Colon (tissue), 2 donors: Measurements from ENCODE around the gene TTLL3.
"Not testable (repeated sequence)": the region's sequence is repeated elsewhere in the genome, so short reads cannot be mapped to it uniquely, and the experiment has no call there.

Source experiments
- FAIRE-seq: peaks from 2 replicates; lab custom pipeline; 2012; peaks lifted over from hg19 to GRCh38; lab: Jason Lieb, UNC
- donor health status: control.
- donor health status: control.

TTLL3 gene

DNA sequence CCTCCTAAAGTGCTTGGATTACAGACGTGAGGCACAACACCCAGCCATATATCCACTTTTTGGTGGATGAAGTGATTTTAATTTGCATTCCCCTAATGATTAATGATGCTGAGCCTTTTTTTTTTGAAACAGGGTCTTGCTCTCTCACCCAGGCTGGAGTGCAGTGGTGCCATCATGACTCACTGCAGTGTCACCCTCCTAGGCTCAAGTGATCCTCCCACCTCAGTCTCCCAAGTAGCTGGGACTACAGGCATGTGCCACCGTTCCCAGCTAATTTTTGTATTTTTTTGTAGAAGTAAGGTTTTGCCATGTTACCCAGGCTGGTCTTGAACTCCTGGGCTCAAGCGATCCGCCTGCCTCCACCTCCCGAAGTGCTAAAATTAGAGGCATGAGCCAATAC lies 62.0 kb downstream of the TTLL3 start:
- not testable (repeated sequence) for FAIRE-seq

GRCh38 chr3:9875448-9875847 lies 65.4 kb downstream of the TTLL3 start:
- no peak for FAIRE-seq

DNA sequence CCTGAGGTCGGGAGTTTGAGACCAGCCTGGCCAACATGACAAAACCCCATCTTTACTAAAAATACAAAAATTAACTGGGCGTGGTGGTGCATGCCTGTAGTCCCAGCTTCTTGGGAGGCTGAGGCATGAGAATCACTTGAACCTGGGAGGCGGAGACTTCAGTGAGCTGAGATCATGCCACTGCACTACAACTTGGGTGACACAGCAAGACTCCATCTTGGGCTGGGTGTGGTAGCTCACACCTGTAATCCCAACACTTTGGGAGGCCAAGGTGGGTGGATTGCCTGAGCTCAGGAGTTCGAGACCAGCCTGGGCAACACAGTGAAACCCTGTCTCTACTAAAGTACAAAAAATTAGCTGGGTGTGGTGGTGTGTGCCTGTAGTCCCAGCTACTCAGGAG lies 66.2 kb downstream of the TTLL3 start:
- FAIRE-seq, result not testable (repeated sequence)

- FAIRE-seq, result no peak
Measured at GRCh38 chr3:9876991-9877390, 66.9 kb downstream of the TTLL3 start.

GRCh38 chr3:9878700-9879099 lies 68.6 kb downstream of the TTLL3 start:
- FAIRE-seq, result no peak

- no peak for FAIRE-seq
Measured at GRCh38 chr3:9879830-9880549, 69.9 kb downstream of the TTLL3 start, which contains the start of gene CIDEC. Gene CIDEC, minus strand, starts transcription at chr3:9880253. Its CDS starts 1,767 bp downstream, at chr3:9878486.

GRCh38 chr3:9881441-9881840 lies 71.4 kb downstream of the TTLL3 start:
- no peak for FAIRE-seq

DNA sequence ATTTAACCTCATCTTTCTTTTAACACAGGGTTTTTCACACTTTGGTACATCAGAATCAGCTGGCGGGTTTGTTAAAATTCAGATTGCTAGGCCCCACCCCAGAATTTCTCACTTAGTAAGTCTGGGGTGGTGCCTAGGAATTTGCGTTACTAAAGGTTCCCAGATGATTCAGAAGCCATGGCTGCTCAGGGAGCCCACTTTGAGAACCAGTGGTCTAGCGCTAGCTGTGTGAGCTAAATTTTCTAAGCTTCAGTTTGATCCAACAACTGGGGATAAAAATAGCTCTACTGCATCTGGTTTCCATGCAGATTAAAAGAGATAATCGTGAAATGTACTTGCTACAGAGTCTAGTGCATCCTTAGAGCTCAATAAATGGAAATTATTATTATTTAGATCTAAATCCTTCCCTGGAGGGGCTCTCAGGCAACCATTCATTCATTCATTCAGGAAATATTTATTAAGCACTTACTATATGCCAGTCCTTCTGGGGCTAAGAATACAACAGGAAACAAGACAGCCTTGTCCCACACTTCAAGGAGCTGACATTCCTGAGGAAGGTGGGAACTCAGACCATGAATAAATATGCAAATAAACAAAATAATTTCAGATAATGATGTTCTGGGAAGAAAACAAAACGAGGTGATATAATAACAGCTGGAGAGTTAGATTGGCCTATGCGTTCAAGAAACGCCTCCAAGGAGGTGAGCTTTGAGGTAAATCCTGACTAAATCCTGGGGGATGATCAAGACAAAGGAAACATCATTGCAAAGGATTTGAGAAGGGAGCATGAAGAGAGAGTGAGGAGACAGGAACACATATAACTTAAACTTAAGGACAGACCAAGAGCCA lies 73.9 kb downstream of the TTLL3 start:
- FAIRE-seq, result no peak

DNA sequence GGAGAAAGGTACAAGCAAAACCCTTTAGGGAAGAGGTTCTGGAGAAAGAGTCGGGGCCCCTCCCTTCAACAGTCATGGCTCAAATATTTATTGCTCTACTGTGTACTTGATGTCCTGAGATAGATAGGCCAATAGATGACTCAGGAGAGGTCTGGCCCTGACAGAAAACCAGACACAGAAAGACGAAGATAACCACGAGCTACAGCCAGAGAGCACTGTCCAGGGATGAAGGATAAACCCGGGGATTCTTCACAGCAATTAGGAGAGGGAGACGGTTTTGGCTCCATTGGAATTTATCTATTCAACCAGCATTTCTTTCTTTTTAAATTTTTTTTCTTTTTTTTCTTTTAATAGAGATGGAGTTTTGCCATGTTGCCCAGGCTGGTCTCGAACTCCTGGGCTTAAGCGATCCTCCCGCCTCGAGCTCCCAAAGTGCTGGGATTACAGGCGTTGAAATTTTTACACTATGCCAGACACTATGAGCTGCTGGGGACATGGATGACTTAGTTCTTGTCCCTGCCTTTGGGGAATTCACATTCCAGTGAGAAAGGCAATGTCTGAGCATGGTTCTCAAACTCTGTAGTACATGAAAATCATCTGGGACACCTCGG lies 74.6 kb downstream of the TTLL3 start:
- no peak for FAIRE-seq
